Activated T-cell treated with anti-CD3 and anti-CD28 coated beads, Interleukin-2, amount 50 U/mL, for 1 hour (primary cell): ENCODE results near the gene ZXDA.
"Not testable (repeated sequence)": the region's sequence is repeated elsewhere in the genome, so short reads cannot be mapped to it uniquely, and the experiment has no call there.

Source experiments
- DNase-seq: peaks from one replicate; pipeline ENCODE4 v3.0.0-alpha.2; 2020

ZXDA gene

GRCh38 chrX:57910287-57910912, at the start of gene ZXDA:
Gene ZXDA (minus strand): TSS chrX:57910458. CDS start chrX:57910420, 38 bp downstream.
- not testable (repeated sequence) for DNase-seq

GRCh38 chrX:57952320-57952678, 42.0 kb upstream of the ZXDA start:
- DNase-seq: no peak

GRCh38 chrX:57951666-57952319, 41.5 kb upstream of the ZXDA start:
- no peak for DNase-seq

- DNase-seq: no peak
These were observed 23.1 kb upstream of the ZXDA start for GRCh38 chrX:57933321-57933720.

- DNase-seq: no peak
These were observed 22.0 kb upstream of the ZXDA start for GRCh38 chrX:57932266-57932665.

- no peak for DNase-seq
These were observed 19.8 kb upstream of the ZXDA start for GRCh38 chrX:57930051-57930450.

- DNase-seq: no peak
These were observed 19.1 kb upstream of the ZXDA start for GRCh38 chrX:57929373-57929772.

GRCh38 chrX:57925806-57926205, 15.5 kb upstream of the ZXDA start:
- no peak for DNase-seq

- no peak for DNase-seq
These were observed 8.6 kb upstream of the ZXDA start for GRCh38 chrX:57918750-57919436.

GRCh38 chrX:57915680-57916079, 5.4 kb upstream of the ZXDA start:
- DNase-seq: no peak

- DNase-seq: peak; percentile 57
These were observed 517 bp downstream of the ZXDA start for GRCh38 chrX:57909595-57910286.

GRCh38 chrX:57908972-57909594, 1.2 kb downstream of the ZXDA start:
- DNase-seq: not testable (repeated sequence)

- DNase-seq: no peak
These were observed 3.5 kb downstream of the ZXDA start for GRCh38 chrX:57906790-57907189.

GRCh38 chrX:57905141-57905540, 5.1 kb downstream of the ZXDA start:
- DNase-seq: no peak

GRCh38 chrX:57904176-57904880, 5.9 kb downstream of the ZXDA start:
- DNase-seq: no peak

- DNase-seq: no peak
These were observed 7.6 kb downstream of the ZXDA start for GRCh38 chrX:57902633-57903032.

- DNase-seq: no peak
These were observed 8.8 kb downstream of the ZXDA start for GRCh38 chrX:57901466-57901865.

- no peak for DNase-seq
These were observed 9.3 kb downstream of the ZXDA start for GRCh38 chrX:57900975-57901374.

- DNase-seq: no peak
These were observed 10.4 kb downstream of the ZXDA start for GRCh38 chrX:57899906-57900305.

- no peak for DNase-seq
These were observed 11.2 kb downstream of the ZXDA start for GRCh38 chrX:57899064-57899463.

- DNase-seq: no peak
These were observed 38.8 kb downstream of the ZXDA start for GRCh38 chrX:57871463-57871862.
